Erythroblast (primary cell): ENCODE results near the gene PARP12.

Experiments
- DNase-seq, 2 experiments: peaks; one replicate each; lab custom pipeline; 2025; lab: John Stamatoyannopoulos, UW
- GATA1 ChIP-seq: IDR thresholded peaks from 2 replicates; pipeline ENCODE4 v1.6.1; 2011; ENCODE audit warnings: low read depth, mild to moderate bottlenecking, control low read depth, low read length, moderate library complexity
- POLR2A ChIP-seq: IDR thresholded peaks from 2 replicates; pipeline ENCODE4 v1.6.1; 2011; ENCODE audit warnings: mild to moderate bottlenecking, low read length

The PARP12 gene

DNA sequence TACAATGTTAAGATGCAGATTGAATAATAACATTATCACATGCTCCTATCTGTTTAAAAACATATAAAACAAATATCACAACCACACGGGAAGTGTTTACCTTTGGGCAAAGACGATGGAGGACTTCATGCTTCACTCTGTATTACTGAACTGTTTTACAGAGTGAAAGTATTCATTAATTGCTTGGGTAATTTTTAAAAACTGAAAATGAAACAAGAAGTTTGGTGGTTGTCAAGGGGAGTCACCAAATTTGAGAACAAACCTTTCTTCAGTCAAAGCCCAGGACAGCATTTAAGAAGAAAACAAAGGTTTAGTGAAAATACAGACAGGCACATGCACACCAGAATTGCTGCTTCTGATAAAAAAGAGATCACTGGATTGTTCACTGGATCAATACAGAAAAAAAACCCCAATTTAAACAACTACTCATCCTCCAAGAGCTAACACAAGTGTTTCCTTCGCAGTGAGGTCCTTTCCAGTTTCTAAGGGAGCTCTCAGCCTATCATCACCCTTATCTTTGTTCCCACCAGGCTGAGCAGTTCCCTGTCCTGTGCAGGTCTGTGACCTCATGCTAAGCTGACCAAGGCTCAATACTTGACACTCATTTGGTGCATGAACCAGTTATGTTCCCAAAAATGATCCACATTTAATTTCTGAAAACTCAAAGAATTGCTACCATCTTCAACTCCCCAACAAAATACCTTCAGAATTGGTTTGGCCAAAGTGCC lies 8.8 kb downstream of the PARP12 start:
- peak in 1 of 2 experiments; percentile 9 for DNase-seq
- TF ChIP-seq POLR2A: no peak
- no peak for TF ChIP-seq GATA1

DNA sequence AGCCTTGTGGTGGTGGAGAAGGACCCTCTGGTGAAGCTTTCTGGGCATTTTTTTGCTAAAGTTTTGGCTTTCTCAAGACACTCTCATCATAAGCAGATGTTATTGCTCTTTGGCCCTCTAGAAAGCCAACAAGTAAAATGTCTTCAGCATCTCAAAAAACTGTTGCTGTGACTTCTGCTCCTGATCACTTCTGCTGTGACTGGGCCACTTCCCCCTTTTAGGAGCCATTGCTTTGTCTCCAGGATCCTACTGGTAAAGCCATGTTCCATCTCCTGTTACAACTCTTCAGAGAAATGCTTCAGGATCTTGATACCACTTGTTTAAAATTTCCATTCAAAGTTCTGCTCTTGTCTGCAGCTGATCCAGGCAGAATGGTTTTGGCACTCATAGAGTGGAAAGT lies 10.9 kb downstream of the PARP12 start:
- no peak for DNase-seq
- TF ChIP-seq POLR2A: no peak
- TF ChIP-seq GATA1: no peak

DNA sequence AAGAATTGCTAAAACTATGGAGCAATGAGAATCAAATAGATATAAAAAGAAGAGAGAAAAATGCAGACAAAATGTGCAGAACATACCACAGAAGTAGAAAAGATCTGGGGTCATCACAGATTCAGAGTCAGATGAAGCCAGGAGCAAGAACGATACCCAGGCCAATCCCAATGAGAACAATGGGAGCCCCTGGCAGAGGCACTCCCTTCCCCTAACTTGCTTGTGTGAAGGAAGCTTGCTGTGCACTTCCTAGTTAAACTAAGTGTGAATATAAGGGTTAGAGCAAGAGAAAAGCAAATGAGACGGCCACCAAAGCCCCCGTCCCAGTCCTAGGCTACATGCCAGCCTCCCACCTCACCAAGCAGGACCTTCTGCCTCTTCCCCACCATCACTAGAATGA lies 12.7 kb downstream of the PARP12 start:
- no peak for TF ChIP-seq GATA1
- no peak for TF ChIP-seq POLR2A
- no peak for DNase-seq

DNA sequence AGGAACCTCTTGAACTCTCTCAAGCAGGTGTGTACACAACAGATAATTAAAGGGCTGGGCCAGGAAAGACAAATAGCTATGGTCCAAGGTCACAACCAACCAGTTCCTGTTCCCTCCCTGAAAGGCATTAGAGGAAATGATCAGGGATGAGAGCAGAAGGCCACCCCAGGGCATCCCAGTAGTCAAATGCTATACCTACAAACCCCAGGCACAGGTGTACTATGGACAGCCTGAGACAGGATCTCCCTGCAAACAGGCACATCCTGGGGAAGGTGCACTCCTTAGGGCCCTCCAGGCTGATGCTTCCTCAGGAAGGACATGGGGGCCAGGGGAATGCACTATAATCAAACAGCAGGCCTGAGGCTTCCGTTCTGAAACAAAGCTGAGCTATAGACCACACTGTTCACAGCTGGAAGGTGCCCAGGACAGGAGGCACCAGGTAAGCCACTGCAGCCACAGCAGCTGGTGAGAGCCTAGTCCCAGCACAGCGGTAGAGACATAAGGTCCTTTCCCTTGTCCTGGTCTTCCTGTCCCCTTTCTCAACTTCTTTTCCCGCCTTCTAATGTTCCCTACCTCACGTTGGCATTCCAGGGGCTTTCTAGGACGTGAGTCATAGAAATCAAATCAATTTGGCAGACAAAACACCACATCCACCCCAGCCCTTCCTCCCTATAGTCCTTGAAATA lies 13.3 kb downstream of the PARP12 start:
- TF ChIP-seq GATA1 (no peak), POLR2A (no peak)
- no peak for DNase-seq

DNA sequence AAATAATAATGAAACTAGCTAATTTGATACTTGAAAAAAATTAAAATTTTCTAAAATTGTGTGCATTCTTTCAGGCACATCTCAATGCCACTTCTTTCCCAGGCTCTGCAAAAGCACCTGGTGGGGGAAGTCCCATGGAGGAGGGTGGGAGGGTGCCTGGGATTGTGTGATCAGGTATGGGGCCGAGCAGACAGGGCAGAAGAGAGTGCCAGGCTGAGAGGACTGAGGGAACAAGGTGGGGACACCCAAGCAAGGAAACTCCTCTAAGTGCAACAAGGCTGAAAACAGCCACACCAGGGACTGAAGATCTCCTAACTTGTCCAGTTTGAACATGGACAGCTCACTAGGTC lies 13.8 kb downstream of the PARP12 start:
- TF ChIP-seq GATA1 (no peak), POLR2A (no peak)
- no peak for DNase-seq

DNA sequence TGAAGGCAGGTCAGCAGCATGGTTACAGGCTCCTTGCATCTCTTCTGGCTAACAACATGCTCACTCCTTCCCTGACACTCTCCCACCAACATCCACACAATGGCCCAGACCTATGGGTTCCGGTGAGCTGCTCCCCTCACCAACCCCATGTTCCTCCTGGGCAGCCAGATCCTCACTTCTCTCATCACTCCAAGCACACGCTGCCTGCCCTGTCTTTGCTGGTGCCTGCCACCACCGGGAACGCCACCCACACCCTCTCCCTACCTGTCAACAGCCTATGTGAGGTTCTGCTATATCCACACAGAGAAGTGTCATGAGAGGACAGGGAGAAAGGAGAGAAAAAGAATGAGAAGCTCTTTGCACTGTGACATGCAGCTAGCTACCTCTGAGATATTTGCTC lies 14.6 kb downstream of the PARP12 start:
- TF ChIP-seq GATA1: no peak
- TF ChIP-seq POLR2A: no peak
- DNase-seq: no peak

DNA sequence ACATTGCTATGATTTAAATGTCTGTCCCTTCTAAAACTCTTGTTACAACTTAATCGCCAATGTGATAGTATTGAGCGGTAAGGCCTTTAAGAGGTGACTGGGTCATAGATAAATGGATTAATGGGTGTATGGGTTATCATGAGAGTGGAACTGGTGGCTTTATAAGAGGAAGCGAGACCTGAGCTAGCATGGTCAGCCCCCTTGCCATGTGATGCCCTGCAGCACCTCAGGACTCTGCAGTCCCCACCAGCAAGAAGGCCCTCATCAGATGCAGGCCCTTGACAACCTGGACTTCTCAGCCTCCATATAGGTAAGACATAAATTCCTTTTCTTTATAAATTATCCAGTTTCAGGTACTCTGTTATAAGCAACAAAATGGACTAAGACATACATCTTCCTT lies 15.6 kb downstream of the PARP12 start:
- TF ChIP-seq POLR2A (no peak), GATA1 (no peak)
- DNase-seq: no peak

DNA sequence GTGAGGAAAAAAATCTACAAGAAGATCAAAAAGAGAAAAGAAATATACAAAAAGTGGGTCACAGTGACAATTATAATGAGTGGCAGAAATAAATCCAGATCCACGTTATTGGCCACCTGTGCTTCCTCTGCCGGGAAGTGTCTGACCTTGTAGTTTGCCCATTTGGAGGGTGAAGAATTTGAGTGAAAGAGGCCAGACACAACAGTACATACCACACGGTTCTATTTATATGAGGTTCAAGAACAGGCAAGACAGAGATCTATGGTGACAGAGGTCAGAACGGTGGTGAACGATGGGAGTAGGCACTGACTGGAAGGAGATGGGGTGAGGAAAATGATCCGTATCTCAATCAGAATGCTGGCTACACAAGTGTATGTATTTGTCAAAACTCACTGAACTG lies 17.1 kb downstream of the PARP12 start:
- no peak for DNase-seq
- no peak for TF ChIP-seq POLR2A
- TF ChIP-seq GATA1: no peak

DNA sequence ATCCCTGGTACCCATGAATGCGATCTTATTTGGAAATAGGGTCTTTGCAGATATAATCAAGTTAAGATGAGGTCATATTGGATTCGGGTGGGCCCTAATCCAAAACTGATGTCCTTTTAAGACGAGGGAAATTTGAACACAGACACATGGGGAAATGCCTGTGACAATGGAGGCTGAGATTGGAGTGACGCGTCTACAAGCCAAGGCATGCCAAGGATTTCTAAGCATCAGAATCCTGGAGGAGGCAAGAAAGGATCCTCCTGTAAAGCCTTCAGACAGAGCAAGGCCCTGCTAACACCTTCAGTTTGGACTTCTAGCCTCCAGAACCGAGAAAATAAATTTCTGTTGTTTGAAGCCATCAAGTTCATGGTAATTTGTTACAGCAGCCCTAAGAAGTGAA lies 18.5 kb downstream of the PARP12 start:
- no peak for DNase-seq
- TF ChIP-seq POLR2A: no peak
- TF ChIP-seq GATA1: no peak

DNA sequence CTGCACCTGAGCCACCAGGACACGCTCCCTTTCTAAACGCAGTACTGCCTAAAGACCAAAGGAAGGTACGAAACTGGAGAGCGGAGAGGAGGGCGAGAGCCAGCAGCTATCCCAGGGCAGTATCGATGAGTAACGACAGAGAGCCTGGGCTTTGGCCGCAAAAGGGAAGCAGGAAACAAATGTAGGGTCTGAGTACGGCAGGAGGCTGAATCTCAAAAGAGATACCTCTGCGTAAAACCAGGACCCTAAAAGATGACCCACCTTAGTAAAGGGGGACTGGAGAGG lies 20.4 kb downstream of the PARP12 start:
- TF ChIP-seq GATA1: no peak
- no peak for TF ChIP-seq POLR2A

DNA sequence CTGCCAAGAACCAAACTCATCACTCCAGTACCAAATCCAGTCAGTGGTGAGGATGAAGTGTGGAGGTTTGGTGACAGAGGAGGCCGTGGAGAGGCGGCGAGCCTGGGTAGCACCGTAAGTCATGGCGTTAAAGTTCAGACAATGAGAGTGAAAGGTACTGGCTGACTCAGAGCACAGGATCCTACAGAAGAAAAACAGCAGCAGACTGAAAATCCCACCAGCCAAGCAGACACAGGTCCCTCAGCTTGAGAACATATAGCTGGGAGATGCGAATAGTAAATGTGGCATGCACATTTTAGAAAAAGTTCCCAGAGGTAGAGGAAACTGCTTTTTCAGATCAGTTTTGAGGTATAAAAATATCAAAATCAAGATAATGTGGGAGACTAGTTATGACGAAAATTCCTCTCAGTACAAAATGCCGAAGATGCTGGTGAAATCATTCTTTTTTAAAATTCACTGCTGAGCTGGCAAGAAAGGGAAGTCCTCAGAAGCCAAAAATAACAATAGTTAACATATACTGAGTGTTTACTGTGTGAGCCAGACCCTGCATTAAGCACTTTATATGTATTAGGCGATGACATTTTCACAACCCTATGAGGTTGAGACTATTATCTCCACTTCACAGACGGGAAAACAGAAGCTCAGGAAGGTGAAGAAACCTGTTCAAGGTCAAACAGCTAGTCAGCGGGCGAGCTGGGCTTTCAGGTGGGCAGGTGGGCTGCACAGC lies 20.9 kb downstream of the PARP12 start:
- no peak for TF ChIP-seq POLR2A

More for the DNA sequence above, 20.4 kb downstream of the PARP12 start:
- no peak for DNase-seq

DNA sequence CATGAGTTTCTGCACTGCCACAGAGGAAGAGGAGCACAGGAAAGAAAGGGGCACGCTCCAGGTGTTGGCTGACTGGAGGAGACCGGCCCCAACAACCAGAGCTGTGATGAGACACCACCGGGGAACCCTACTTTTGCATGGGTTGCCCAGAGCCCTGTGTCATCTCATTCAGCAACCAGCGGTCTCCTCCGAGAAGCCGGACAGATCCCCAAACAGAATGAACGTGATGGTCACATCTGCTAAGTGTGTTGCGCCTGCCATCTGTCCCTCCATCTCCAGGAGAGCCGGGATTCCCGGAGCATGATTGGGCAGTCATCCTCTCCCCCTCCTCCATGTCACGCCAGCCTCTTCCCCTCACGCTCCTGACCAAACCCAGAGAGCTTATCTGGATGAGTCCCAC lies 22.9 kb downstream of the PARP12 start:
- TF ChIP-seq GATA1 (no peak), POLR2A (no peak)
- DNase-seq: no peak

More for the DNA sequence above, 20.9 kb downstream of the PARP12 start:
- DNase-seq: no peak

DNA sequence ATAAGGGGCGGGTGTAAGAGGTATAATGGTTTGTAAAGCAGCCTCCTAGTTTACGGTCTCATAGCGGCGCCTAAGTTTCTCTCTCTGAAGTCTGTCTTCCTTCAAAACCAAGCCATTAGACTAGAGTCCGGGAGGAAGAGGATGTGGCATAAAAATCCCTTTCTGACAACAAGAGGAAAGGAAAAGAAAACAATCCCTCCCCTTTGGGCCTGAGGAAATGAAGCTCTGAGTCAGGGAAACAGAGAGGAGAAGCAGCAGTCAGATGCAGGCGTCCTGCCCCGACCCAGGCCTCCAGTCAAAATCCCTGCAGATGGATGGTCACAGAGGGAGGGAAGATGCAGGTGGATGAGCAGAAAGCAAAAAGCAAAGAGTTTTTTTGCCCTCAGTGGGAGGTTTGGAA lies 23.7 kb downstream of the PARP12 start:
- no peak for TF ChIP-seq POLR2A
- TF ChIP-seq GATA1: no peak

DNA sequence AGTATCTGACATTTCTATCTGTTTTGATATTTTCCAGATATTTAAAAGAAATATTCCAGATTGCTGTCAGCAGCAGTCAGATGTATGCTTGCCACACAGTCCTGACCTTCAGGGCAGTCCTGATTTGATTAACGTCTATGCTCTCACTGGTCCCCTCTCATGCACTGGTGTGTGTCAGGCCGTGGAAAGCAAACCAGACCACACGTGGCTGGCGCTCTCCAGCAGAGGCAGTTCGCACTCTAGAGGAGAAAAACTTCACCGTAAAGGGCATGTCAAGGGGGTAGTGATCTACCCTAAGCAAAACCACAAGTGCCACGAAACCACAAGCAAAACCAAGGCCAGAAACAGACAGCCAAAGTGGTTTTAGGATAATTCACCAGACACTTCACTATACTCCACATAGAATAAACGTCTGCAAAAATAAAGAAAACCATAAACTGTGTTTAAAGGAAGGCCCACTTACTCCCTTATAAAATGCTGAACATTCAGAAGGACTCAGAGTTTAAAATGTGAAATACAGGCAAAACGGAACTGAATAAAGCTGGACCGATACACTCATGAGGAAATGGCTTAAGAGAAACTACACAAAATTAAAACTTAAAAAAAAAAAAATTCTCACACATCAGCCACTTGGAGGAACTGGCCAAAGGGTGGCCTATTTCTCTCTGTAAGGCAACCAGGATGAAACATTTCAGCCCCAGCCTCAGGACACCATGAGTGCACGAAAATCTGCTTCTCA lies 26.4 kb downstream of the PARP12 start:
- TF ChIP-seq POLR2A (no peak), GATA1 (no peak)
- no peak for DNase-seq

More for the DNA sequence above, 23.7 kb downstream of the PARP12 start:
- DNase-seq: no peak
